KG1 (cell line): ENCODE results near the gene NME7.

Source experiments
- DNase-seq: peaks from one replicate; lab custom pipeline; 2025; lab: John Stamatoyannopoulos, UW

Gene NME7

DNA sequence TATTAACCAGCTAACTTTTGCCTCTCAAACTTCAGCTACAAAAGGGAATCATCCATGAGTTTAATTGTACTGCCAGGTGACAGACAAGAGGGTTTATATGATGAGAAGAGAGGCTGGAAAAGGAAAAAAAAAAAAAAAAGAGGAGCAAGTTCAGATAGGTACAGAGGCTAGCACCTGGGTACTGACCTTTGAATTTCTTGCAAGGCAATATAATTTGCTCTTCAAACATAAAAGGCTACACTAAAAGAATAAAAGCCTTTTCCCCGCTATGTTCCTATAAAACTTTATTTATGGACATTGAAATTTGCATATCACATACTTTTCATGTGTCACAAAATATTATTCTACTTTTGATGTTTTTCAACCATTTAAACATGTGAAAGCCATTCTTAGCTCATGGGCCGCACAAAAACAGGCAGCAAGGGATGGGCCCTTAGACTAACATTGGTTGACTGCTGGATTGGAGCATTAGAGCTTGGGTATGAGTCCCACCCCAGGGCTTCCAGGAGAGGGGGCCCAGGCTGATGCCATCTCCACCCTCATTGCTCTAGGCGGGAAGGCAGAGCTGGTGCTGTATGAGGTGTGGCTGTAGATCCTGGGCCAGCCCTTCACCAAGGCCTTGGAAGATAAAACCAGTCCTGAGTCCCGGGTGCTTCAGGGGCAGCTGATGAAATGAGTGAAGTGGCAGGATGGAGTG, 216.8 kb downstream of the NME7 start:
- DNase-seq, result no peak

DNA sequence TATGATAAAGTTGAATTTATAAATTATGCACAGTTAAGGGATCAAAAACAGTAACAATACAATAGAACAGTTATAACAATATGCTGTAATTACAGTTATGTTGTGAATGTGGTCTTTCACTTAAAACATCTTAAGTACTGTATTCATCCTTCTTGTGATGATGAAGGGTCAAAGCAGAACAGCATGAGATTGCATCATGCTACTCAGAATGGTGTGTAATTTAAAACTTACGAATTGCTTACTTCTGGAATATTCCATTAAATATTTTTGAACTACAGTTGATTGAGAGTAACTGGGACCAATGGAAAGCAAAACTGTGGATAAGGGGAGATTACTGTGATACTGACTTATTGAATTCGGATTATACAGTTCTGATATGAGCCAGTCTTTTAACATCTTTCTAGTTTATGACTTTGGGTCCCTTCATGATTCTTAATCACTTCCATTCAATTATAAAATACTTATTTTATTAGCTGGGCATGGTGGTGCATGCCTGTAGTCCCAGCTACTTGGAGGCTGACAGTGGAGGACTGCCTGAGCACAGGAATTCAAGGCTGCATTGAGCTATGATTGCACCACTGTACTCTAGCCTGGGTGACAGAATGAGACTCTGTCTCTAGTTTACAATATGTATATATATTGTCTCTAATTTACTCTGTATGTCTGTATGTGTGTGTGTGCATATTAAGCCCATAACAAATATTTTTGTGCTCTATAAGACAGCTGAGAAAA, 217.9 kb downstream of the NME7 start:
- DNase-seq, result no peak

DNA sequence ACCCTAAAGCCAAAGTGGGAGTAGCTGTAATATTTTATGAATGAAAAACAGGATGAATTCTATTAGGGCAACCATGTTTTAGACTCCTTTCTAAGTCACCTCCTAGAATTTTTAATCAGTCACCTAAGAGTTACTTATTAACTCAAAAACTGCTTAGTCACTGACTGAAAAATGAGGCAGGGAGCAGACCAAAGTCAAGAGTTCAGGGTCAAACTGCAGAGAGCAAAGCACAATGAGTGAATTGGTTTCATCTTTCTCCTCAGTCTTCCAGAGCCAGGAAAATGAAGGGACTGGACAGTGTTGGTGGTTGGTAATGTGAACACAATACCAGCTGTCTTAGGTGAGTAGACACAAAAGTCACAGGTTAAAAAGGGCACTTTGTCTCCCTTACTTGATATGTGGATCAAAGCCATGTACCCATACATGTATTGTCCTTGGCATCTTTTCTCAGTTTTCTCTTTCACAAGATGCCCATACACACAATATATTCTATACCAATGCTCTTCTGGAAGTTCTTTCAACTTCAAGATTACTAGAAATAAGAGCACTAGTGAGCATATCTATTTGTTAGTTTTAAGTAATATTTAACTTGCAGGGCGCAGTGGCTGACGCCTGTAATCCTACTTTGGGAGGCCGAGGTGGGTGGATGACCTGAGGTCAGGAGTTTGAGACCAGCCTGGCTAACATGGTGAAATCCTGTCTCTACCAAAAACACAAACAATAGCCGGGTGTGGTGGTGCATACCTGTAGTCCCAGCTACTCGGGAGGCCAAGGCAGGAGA, 218.9 kb downstream of the NME7 start:
- no peak for DNase-seq

DNA sequence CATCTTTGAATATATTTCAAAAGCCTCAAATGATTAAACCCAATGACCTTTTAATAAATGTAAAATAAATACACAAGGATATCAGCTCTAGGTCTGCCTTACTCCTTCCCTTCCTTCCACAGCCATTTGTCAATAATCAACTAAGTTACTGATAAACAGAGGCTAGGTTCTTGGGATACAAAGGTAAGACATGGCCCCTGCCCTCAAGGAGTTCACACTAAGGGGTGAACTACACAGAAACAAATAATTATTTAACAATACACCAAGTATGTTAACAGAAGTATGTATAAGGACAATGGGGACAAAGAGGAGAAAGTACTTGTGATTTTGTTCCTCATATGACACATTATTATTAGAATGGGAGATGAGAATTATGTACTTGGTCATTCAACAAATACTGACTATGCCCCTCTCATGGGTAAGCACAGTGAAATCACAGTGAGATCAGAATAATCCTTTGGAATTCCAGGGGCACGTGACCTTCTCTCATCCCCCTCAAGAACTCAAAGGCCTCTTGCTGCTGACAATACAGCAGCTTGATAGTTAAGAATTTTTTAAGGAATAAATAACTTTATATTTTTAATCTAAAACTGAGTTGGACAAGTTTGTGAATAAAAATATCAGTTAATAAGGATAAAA, 220.9 kb downstream of the NME7 start:
- no peak for DNase-seq

DNA sequence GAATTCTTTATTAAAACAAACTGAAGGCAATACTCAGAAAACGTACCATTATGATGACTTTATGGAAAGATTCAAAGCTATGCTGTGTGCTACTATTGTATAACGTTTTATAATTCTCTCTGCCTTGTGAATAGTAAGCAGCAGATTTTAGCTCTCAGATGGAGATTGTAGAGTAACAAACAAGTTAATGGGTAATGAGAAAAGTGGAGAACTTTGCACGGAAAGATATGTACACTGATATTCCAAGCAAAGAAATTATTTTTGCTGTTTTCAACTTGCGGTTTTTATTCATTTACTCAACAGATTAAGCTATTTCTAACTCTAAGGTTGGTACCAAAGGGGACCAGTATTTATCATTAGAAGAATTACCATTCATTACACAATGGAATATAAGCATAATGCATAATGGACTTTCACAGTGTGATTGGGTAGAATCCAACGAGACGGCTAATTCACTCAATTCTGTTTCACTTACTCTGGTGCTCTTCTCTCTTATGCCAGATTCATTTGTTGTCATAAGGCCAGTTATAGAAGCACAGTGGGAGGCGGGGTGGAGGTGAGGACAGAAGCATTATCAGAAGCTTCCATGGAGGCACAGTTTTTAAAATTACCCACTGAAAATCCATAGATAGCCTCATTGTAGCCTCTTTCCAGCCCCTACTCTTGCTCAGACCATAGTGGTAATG, 222.5 kb downstream of the NME7 start:
- no peak for DNase-seq

DNA sequence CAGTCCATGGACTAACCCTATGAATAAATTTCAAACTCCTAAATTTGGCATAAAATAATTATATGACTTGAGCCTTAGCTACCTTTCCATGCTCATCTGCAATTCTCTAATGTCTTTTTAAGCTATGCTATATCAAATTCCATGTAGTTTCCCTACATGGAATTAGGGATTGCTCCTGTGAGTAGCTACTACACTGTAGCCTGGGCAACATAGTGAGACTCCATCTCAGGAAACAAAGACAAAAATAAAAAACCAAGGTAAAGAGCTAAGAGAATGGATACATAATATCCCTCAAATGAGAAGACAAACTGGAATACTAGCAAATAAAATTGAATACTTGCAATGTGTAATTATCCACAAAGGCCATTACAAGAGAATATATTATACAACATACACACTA, 223.6 kb downstream of the NME7 start:
- DNase-seq, result no peak

DNA sequence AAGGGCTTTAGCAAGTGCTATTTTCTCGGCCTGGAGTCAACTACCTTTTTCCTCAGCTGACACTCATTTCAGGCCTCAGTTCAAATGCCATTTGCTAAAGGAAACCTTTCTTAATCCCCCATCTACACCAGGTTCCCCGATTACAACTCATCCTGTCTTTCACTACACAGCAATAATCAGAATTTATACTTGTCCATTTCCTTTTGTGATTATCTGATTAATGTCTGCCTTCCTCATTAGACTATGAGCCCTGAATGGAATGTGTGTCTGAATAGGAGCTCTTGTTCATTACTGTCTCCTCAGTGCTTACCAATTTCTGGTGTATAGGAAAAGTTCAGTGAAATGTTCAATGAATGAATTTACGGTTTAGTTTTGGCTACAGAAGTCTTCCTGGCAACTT, 224.3 kb downstream of the NME7 start:
- no peak for DNase-seq

DNA sequence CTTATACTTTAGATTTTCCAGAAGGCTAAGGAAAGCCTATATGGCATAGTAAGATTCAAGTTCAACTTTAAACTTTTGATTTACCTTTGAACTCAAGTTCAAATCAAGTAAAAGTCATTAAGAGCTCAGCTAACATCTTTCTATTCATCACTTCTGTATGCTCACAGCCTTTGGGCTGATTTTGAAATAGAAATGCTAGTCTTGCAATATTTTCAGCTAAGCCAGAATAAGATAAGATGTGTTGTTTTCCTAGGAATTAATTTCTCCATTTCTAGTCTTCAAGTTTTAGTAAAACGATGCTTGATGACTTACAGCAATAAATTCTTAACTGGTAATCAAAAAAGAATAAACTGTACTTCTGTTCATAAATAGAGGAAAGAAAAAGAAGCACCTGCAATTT, 225.5 kb downstream of the NME7 start:
- DNase-seq, result no peak

DNA sequence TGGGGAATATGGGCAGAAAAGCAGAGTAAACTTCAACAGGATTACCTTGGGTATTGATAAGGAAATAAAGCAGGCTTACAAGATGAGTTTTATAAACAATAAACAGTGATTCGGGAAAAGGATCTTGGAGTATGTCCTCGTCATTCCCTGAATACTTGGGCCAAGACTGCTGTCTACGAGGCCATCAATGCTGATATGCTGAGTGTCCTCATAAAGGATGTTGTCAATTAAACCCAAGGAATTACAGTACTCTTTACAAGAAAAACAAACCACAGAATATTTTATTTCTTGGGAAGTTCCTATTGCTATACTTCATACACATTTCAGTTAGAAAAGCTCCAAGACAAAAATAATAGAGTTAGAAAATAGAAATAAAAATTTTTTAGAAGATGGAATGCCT, 226.2 kb downstream of the NME7 start:
- no peak for DNase-seq

DNA sequence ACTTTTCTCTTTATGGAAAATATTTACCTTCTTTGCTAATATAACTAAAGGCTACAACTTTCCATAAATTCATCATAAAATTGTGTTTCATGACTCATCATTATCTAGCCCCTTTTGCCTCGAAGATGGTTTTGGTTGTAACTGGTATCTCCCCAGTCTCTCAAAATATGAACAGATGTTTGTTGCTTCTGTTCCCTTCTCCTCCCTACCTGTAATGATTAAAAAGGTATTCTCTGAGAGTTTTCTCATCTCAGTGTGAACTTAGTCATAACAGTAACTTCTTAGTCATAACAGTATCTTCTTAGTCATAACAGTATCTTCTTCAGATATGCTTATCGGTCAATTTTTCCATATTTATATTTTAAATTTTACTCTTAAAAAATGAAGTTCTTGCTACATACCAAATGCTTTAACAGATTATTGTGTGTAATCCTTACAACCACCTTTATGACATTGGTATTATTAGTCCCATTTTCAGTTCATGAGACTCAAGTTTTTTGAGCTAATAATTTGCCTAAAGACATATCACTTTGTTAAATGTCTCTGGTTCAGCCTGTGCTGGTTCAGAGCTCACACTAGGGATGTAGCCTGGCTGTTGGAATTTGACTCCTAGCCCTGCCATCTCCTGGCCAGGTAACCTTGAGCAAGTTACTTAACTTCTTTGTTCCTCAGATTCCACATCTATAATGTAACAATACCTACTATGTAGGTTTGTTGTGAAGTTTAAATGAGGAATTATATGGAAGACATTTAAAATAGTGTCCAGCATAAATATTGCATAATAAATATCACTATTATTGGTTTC, 228.5 kb downstream of the NME7 start:
- DNase-seq, result no peak

DNA sequence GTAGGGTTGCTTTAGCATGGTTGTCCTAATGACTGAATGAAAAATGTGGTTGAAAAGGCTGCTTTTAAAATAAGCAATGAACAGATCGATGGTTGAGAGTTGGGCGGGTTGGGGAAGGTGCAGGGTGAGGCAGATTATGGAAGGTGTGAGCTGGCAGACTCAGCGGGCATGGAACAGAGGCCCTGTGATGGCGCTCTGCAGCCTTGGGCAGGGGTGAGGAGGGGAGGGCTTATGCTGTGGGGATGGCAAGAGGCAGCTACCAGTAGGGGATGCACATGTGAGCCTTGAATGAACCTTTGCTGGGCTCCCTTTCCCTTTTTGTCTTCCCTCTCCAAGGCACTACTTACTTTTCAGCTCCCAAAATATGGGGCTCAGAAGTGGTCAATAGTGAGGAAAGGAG, 230.2 kb downstream of the NME7 start:
- DNase-seq, result no peak

DNA sequence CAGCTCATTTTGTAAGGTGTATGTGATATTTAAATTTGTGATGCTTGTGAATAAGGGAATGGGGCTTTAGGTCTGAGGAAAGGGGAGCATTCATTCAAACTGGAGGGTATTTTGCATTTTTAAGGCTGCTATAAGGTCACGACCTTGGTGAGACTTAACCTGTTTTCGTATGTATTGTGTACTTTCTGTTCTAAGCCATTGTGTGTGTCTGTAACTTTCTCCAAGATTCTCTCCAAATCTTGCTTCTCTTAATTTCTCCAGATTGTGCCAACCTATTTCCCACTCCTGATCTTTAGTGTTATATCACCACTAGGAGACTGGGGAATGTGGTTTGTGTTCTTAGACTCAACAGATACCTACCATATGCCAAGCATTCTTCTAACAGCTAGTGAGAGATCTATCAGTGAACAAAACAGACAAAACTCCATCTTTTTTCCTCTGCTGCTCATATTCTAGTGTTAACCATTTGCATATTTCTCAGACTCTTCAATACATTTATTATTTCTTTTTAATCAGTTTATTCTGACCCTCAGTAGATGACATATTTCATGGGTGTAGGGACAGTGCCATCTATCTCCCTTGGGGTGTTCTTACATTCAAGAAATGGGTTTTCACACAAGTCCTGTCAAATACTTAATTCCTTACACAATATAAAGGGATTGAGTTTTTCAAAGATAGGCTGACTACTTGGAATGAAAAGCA, 233.6 kb downstream of the NME7 start:
- DNase-seq, result no peak

DNA sequence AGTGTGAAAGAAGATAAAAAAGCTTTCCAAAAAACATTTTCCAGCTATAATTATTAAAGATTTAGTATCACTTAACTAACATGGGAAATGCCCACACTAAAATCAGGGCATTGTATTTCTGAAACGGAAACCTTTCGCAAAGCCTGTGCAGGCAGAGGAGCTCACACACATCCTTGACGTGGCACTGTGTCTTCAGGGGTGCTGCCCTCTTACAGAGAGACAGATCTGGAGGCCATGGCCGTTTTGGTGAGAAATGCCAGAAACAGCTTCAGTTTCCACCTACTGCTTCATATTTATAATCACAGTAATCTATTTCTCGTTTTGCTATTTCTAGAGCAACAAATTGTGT, 234.4 kb downstream of the NME7 start:
- DNase-seq, result no peak

DNA sequence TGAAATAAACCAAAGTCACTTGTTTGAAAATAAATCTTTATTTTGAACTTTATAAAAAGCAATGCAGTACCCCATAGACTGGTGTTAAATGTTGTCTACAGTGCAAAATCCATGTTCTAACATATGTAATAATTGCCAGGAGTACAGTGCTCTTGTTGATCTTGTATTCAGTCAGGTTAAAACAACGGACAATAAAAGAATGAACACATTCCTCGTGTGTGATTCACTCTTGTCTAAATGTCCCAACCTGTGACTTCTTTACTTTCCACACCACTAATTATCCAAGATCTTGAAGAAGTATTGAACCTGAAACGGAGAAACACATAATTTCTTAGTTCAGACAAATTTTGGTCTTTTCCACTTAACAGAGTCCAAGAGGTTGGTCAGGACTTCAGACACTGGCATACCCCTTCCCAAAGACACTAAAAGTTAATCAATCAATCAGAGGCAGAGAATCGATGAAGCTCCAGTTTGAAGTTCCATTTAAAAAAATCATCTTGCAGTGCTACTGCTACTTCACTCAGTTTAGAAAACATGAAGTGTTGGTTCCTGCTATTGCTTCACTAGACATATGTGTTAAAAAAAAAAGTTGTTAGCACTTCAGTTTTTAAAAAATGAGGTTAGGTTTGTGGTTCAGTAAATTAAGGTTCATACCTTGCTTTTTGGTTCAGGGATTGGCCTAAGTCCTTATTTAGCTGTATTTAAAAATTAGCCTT, 234.9 kb downstream of the NME7 start:
- DNase-seq, result no peak

DNA sequence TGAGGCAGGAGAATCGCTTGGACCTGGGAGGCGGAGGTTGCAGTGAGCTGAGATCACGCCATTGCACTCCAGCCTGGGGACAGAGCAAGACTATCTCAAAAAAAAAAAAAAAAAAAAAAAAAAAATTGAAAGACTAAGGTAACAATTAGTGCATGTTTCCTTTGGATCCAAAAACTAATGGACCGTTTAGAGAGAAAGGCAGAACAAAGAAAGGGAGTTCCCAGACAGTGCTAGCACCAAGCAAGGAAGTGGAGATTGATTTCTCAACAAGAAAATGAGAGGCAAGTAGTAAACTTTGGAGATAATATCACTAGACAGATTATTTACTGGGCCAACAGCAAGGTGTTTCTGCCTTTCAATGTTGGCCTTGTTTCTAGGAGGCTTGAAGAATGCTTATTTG, 236.9 kb downstream of the NME7 start:
- no peak for DNase-seq

DNA sequence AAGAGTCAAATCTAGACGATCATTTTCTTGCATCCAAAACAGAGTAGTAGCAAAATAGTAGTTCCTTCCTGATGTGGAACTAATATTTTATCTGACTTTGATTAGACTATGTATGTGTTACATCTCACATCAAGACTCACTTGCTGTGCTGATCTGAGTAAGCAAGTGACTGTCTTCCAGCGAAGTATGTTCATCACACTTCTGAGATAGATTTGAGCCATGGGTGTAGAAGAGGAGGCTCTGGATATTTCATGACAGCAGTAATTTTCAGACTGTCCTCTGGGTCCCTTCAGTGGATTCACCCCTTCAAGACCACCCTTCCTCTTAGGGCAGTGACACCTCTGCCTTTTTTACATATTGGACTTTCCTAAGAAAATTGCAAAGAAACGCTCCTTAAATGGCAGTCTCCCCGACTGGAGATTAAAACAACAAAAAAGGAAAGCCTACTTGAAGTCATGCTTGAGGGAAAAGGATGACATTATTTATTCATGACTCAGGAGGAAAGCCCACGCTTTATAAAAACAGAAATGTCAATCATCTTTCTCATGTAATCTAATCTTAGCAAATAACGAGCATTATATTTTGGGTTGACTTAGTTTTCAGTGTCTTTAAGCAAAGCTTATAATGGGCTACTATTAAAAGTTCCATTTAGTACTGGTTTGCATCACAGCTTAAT, 238.3 kb downstream of the NME7 start:
- no peak for DNase-seq

DNA sequence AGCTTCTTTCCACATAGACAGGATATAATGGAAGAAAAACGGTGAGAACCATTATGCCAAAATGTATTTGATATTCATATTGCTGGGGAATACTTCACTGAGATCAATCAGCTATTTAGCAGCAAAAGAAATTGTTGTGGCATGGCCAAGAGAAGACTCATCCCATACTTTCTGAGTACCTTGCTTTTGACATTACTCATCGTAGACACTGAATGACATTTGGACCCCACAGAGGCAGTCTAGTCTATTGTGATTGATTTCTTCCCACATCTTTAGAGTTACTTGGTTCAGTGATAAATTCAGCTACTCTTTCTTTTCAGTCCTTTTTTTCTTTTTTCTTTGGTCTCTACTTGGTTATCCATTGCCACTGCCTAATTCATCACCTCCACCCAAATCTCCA, 239.0 kb downstream of the NME7 start:
- no peak for DNase-seq

DNA sequence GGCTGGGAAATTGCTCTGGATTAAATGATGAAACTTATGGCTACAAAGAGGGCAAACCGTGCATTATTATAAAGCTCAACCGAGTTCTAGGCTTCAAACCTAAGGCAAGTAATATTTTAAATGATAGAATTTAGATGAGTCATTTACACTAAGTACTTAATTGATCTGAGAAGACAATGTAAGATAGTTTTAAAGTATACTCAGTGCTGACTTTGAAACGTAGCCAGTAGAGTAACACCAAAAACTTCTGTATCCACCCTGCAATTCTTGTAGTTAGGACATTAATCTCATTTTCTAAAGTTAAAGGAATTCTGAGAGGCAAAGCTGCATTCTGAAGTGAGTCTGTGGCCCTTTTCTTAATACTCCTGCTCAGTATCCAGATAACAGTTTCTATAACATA, 240.3 kb downstream of the NME7 start:
- DNase-seq, result no peak

DNA sequence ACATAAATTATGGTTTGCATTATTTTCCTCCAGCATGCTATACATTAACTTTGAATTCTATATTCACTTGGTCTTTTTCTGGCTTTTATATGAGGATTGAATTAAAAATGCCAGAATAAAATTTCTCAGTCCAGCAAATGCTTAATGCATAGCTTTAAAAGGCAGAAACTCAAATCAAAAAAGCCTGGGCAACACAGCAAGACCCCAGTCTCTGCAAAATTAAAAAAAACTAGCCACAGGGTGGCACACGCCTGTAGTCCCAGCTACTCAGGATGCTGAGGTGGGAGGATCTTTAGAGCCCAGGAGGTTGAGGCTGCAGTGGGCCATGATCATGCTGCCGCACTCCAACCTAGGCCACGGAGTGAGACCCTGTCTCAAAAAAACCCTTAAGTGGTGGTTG, 241.3 kb downstream of the NME7 start:
- no peak for DNase-seq
